Forelimb muscle (tissue), 1 donor: ENCODE measurements around the gene RESP18. TPM values are rescaled to one million over a fixed set of nuclear protein-coding genes. Genes with fewer than 3 reads are reported as not detected.

Source experiments
- DNase-seq: peaks from one replicate; pipeline ENCODE4 v3.0.0-alpha.2; 2013; ENCODE audit warnings: low read depth
- polyA plus RNA-seq: library from polyadenylated mRNA; unstranded; fragments of 120-200 nt; gene quantifications from one replicate; pipeline ENCODE4 v1.2.1, GENCODE V29; 2013; ENCODE audit not compliant: insufficient read length

Gene RESP18
- not detected for polyA plus RNA-seq

GRCh38 chr2:219332542-219332941, at the start of gene RESP18:
Gene RESP18, minus strand, starts transcription at chr2:219332744.
- no peak for DNase-seq

DNA sequence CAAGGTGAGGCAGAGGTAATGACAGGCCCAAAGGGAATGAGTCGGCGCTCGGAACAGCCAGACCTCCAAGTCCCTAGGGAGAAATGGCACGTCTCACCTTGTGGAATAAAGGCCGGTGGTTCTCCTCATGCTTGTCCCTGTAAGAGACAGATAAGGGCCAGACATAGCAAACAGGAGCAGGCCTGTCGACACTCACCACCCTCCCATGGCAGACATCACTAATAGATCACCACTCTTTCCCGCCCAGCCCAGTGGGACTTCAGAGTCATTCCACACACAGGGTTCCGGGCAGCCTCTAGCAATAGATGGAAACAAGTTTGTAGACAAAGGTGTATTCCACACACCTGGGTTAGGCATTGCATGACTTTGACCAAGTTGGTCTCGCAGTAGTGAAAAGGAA, 48.9 kb upstream of the RESP18 start:
- no peak for DNase-seq

DNA sequence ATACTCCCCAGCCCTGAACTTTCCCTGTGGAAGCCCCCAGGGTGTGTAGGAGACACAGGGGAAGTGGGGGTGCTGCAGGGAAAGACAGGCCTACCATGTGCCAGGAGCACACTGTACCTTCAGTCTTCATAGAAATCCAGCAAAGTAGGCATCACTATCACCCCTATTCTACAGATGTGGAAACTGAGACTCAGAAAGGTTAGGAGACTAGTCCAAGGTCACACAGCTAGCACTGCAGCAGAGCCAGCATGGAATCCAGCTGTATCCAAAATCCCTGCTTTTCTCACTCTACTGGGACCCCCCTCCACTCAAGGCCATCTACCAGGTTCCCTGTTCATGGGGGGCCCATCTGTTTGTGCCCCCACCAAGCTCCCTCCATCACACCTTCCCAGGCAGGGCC, 48.4 kb upstream of the RESP18 start:
- DNase-seq, result no peak

DNA sequence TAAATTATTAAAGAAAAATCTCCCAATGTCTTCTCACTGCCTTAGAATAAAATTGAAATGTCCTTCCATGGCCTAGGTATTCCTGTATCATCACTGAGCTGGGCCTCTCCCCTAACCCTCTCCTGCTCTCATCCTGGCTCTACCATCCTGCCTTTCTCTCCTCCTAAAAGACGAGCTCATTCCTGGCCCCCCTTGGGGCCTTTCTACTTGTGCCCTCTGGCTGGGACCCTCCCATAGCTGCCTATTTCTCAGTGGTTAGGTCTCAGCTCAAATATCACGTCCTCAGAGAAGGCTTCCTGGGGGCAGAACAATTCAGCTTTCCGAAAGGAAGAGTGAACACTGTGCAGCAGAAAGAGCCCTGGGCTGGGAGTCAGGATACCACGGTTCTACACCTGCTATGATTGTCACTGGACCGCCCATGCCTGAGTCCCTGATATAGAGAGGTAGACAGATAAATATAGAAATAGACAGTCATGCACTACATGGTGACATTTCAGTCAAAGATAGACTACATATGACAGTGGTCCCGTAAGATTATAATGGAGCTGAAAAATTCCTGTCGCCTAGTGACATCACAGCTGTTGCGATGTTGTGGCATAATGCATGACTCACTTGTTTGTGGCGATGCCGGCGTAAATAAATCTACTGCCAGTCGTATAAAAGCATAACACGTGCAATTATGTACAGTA, 45.8 kb upstream of the RESP18 start:
- DNase-seq, result no peak

GRCh38 chr2:219369447-219369861, 36.9 kb upstream of the RESP18 start:
- DNase-seq, result no peak

GRCh38 chr2:219368690-219369191, 36.2 kb upstream of the RESP18 start:
- DNase-seq, result no peak

DNA sequence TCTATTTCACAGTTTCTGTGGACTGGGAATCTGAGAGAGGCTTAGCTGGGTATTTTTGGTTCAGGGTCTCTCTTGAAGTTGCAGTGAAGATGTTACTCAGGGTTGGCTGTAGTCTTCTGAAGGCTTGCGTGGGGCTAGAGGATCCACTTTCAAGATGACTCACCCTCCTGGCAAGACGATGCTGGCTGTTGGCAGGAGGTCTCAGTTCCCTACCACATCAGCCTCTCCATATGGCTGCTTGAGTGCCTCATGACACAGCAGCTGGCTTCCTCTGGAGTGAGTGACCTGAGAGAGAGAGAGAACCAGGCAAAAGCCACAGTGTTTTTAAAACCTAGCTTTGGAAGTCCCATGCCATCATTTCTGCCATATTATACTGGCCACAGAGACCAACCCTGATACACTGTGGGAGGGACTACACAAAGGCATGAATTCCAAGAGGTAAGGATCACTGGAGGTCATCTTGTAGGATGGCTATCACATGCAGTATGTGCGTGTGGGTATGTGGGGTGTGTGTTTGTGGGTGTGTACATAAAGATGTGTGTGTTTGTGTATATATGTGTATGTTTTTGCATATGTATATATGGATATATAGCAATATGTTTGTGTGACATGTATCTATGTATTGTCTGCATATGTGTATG, 30.1 kb upstream of the RESP18 start:
- peak; percentile 24 for DNase-seq

GRCh38 chr2:219362072-219362471, 29.5 kb upstream of the RESP18 start:
- no peak for DNase-seq

GRCh38 chr2:219358170-219359075, 25.9 kb upstream of the RESP18 start:
- no peak for DNase-seq

- no peak for DNase-seq
Measured at GRCh38 chr2:219356834-219357233, 24.3 kb upstream of the RESP18 start.

GRCh38 chr2:219354582-219354981, 22.0 kb upstream of the RESP18 start:
- no peak for DNase-seq

- DNase-seq, result no peak
Measured at GRCh38 chr2:219353129-219353528, 20.6 kb upstream of the RESP18 start.

DNA sequence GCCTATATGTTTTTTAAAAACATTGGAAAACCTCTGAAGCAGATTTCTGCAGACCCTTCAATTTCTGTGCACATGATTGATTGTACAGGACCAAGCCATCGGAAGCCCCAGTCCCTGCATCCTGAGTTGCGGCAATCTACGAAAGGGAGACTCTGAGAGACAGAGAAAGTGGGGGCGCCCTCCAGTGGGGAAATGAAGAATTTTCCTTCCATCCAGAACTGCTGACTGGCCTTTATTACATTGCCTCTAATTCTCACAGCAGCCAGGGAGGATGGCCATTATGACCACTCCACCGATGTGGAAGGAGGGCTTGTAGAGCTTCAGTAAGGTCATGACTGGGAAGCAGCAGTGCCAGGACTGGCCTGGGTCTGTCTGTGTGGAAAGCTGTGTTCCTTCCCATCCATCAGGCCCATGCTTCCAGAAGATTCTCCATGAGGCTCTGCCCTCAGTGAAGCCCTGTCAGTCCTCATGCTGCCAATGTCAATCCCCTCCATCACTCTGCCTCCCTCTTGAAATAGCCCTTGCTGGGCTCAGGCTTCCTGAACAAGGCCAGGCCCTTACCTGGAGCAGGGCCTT, 20.0 kb upstream of the RESP18 start:
- no peak for DNase-seq

DNA sequence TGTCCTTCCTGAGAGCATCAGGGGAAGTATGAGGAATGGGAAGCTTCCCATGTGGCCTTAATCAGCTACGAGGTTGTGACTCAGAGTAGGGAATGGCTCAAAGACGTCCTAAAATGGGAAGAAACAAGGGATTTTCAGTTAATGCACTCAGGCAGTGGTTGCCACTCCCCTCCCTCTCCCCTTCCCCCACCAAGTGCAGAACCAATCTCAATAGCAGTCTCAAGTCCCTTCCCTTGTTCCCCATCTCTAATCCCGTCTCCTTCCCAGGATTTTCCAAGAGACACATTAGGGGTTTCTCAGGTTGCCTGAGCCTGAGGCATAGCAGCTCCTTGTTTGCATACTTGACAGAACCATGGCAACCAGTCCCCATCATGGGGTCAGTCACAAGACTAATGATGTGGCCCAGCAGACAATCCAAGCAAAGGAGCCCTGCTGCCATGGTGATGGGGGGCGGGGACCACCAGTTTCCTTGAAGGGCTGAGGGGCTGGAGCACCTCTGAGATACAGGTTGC, 18.2 kb upstream of the RESP18 start:
- DNase-seq, result no peak

GRCh38 chr2:219350215-219350614, 17.7 kb upstream of the RESP18 start:
- no peak for DNase-seq

DNA sequence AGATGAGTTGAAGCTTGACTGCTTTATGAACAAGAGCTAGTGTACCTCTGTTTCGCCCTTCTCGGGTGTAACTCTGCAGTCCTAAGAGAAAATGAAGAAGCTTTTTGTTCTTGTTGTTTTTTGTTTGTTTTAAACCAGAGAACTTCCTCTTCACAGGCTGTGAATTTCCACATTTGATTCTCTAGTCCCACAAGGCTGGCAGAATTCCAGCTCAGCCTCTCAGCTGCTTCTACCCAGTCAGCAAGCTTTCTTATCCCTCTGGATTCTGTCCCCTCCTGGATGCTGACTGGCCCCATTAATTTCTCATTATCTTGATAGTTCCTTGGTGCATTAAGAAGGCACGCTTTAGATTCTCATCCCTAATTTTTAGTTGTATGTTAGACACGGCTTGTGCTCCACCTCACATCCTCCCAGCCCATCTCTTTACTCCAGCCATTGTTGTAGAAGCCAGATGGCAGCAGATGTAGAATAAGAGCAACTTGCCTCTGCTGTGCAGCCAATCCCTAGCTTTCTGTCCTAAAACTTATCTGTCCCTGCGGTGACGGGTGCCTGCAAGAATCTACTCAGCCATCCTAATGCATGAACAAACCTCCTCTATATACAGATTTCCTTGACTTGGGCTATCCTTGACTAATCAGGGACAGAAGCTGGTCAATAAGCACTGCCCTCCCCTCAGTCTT, 12.3 kb upstream of the RESP18 start:
- no peak for DNase-seq

DNA sequence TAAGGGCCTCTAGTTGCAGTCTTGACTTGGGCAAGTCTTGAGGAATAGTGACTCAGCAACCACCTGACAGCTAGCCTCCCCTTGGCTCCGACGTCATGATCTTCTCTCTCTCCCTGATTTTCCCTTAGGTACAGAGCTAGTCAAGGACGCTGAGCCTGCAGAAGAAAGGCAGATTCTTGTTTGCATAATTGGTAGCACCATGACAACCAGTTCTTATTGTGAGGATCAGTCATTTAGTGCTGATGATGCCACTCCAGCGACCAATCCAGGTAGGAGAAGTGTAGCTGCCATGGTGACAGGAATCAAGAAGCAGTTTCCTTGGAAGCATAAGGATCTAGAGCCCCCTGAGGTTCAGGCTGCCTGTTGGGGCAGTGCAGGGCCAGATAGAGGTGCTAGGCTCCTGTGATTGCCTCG, 2.8 kb upstream of the RESP18 start:
- DNase-seq, result no peak

GRCh38 chr2:219334076-219334475, 1.5 kb upstream of the RESP18 start:
- DNase-seq, result no peak

- DNase-seq, result no peak
Measured at GRCh38 chr2:219331560-219332213, 857 bp downstream of the RESP18 start.

- DNase-seq, result no peak
Measured at GRCh38 chr2:219327719-219328118, 4.8 kb downstream of the RESP18 start.
